H1 (cell line): ENCODE results near the gene PKP3. TPM values are rescaled to one million over a fixed set of nuclear protein-coding genes. Genes with fewer than 3 reads are reported as not detected.

ENCODE experiments used
- BCL11A ChIP-seq, 2 experiments: IDR thresholded peaks; one replicate each; pipeline ENCODE4 v1.6.1; 2011; ENCODE audit warnings: low read depth in 2 of 2, low read length in 2 of 2, mild to moderate bottlenecking in 2 of 2
- EGR1 ChIP-seq: IDR thresholded peaks from 2 replicates; pipeline ENCODE4 v1.6.1; 2011; ENCODE audit warnings: low read depth, low read length, borderline replicate concordance
- FOSL1 ChIP-seq: IDR thresholded peaks from 2 replicates; pipeline ENCODE4 v1.6.1; 2011; ENCODE audit warnings: mild to moderate bottlenecking, low read depth, low read length, moderate library complexity; ENCODE audit not compliant: insufficient read depth
- PHF8 ChIP-seq: fragments of 200-600 bp; sonication (generic); conservative IDR thresholded peaks from 2 replicates; pipeline ENCODE4 v1.7.1; 2012; ENCODE audit warnings: low read depth, mild to moderate bottlenecking, inconsistent platforms, low read length, moderate library complexity
- RFX5 ChIP-seq: IDR thresholded peaks from 2 replicates; pipeline ENCODE4 v1.6.1; 2011; ENCODE audit warnings: low read depth, low read length, improper control_type of control experiment, borderline replicate concordance
- RXRA ChIP-seq: IDR thresholded peaks from 2 replicates; pipeline ENCODE4 v1.6.1; 2011; ENCODE audit warnings: low read depth, mild to moderate bottlenecking, low read length, moderate library complexity; ENCODE audit not compliant: insufficient read depth
- SIN3A ChIP-seq, 2 experiments: IDR thresholded peaks in 1 of 2; conservative IDR thresholded peaks in 1 of 2; 2 replicates each; pipeline ENCODE4 v1.6.1; 2011 to 2012; ENCODE audit warnings: low read length in 2 of 2, improper control_type of control experiment in 1 of 2, low read depth in 1 of 2, mild to moderate bottlenecking in 1 of 2
- SIX5 ChIP-seq: IDR thresholded peaks from 2 replicates; pipeline ENCODE4 v1.6.1; 2011; ENCODE audit warnings: mild to moderate bottlenecking, low read depth, low read length
- TBP ChIP-seq: IDR thresholded peaks from 2 replicates; pipeline ENCODE4 v1.6.1; 2011; ENCODE audit warnings: low read depth, low read length, improper control_type of control experiment
- polyA plus RNA-seq, 7 experiments: library from polyadenylated mRNA; depleted of rRNA in 3 of 7; stranded (reverse) in 5 of 7; unstranded in 2 of 7; fragments of >200 nt in 5 of 7; fragments of 200-250 nt in 2 of 7; gene quantifications; 1 replicate in 5 of 7; 2 replicates in 1 of 7; 4 replicates in 1 of 7; pipeline versions ENCODE4 v1.2.1 to v1.2.3, GENCODE V29; 2011 to 2013; ENCODE audit warnings: missing spikeins in 2 of 7, mixed read lengths in 2 of 7
- total RNA-seq: library from RNA; stranded (reverse); fragmentation: NEBNext Ultra II Directional; extraction: Animal tissue kit (Norgen Biotek cat#: 25700); gene quantifications from 2 replicates; pipeline ENCODE4 v1.2.1, GENCODE V29; 2021
- TF ChIP-seq, protein P1 (sequence below): fragments of 300-600 bp; sonication (generic); IDR thresholded peaks from 2 replicates; pipeline ENCODE4 v1.7.1; 2012; ENCODE audit warnings: low read length, moderate library complexity, mild to moderate bottlenecking, inconsistent platforms; ENCODE audit not compliant: insufficient replicate concordance

The PKP3 gene
- total and polyA plus RNA-seq, 2 of the 8 experiments (the other 6 are each of a cell fraction or from before 2014, with no cell fraction given): 16.7 to 28.7 TPM

DNA sequence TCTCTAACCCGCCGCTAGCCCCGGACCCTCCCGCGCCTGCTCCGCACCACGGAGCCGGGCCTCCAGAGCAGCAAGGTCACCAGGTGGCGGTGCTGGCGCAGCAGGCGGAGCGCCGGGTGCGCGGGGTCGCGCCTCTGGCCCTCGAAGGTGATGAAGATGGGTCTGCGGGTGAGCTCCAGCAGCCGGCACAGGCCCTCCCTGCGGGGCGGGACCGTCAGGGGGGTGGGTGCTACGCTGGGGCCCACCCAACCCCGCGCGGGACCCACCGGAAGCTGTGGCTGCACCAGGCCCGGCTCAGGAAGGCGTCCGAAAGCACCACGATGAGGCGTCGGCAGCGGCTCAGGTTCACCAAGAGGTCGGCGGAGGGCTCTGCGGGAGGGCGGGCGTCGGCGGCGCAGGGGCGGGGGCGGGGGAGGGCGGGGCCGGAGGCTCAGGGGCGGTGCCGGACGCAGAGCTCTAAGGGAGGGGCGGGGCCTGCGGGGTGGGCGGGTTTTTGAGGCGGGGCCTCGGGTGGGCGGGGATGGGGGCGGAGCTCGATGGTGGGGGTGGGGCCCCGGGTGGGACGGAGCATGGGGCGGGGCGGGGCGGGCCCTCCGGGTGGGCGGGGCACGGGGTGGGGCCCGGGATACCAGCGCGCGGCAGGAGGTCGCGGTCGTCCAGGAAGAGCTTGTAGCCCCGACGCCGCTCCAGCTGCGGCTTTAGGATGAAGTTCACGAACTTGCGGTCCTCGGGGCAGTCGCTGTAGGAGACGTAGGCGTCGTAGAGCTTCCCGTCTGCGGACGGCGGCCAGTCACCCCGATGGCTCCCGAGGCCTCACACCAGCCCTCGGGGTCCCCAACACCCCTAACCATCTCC is 13.0 kb downstream of the PKP3 start (continued):
- TF ChIP-seq RXRA (0 out of 2 replicates have a peak, but pooled peaks have one; percentile 19), FOSL1 (no peak), SIN3A (conservative IDR thresholded peaks at IDR 0.05 in 1 of 2, IDR thresholded peaks at IDR 0.05 in 1 of 2; ENCODE audit: low read depth in 1 of 2, low read length in 2 of 2) (no peak), BCL11A (IDR thresholded peaks at IDR 0.05; ENCODE audit: low read depth in 2 of 2, low read length in 2 of 2) (no peak), SIX5 (no peak), EGR1 (no peak), PHF8 (no peak), RFX5 (no peak), TBP (no peak)
- TF ChIP-seq, protein P1, sequence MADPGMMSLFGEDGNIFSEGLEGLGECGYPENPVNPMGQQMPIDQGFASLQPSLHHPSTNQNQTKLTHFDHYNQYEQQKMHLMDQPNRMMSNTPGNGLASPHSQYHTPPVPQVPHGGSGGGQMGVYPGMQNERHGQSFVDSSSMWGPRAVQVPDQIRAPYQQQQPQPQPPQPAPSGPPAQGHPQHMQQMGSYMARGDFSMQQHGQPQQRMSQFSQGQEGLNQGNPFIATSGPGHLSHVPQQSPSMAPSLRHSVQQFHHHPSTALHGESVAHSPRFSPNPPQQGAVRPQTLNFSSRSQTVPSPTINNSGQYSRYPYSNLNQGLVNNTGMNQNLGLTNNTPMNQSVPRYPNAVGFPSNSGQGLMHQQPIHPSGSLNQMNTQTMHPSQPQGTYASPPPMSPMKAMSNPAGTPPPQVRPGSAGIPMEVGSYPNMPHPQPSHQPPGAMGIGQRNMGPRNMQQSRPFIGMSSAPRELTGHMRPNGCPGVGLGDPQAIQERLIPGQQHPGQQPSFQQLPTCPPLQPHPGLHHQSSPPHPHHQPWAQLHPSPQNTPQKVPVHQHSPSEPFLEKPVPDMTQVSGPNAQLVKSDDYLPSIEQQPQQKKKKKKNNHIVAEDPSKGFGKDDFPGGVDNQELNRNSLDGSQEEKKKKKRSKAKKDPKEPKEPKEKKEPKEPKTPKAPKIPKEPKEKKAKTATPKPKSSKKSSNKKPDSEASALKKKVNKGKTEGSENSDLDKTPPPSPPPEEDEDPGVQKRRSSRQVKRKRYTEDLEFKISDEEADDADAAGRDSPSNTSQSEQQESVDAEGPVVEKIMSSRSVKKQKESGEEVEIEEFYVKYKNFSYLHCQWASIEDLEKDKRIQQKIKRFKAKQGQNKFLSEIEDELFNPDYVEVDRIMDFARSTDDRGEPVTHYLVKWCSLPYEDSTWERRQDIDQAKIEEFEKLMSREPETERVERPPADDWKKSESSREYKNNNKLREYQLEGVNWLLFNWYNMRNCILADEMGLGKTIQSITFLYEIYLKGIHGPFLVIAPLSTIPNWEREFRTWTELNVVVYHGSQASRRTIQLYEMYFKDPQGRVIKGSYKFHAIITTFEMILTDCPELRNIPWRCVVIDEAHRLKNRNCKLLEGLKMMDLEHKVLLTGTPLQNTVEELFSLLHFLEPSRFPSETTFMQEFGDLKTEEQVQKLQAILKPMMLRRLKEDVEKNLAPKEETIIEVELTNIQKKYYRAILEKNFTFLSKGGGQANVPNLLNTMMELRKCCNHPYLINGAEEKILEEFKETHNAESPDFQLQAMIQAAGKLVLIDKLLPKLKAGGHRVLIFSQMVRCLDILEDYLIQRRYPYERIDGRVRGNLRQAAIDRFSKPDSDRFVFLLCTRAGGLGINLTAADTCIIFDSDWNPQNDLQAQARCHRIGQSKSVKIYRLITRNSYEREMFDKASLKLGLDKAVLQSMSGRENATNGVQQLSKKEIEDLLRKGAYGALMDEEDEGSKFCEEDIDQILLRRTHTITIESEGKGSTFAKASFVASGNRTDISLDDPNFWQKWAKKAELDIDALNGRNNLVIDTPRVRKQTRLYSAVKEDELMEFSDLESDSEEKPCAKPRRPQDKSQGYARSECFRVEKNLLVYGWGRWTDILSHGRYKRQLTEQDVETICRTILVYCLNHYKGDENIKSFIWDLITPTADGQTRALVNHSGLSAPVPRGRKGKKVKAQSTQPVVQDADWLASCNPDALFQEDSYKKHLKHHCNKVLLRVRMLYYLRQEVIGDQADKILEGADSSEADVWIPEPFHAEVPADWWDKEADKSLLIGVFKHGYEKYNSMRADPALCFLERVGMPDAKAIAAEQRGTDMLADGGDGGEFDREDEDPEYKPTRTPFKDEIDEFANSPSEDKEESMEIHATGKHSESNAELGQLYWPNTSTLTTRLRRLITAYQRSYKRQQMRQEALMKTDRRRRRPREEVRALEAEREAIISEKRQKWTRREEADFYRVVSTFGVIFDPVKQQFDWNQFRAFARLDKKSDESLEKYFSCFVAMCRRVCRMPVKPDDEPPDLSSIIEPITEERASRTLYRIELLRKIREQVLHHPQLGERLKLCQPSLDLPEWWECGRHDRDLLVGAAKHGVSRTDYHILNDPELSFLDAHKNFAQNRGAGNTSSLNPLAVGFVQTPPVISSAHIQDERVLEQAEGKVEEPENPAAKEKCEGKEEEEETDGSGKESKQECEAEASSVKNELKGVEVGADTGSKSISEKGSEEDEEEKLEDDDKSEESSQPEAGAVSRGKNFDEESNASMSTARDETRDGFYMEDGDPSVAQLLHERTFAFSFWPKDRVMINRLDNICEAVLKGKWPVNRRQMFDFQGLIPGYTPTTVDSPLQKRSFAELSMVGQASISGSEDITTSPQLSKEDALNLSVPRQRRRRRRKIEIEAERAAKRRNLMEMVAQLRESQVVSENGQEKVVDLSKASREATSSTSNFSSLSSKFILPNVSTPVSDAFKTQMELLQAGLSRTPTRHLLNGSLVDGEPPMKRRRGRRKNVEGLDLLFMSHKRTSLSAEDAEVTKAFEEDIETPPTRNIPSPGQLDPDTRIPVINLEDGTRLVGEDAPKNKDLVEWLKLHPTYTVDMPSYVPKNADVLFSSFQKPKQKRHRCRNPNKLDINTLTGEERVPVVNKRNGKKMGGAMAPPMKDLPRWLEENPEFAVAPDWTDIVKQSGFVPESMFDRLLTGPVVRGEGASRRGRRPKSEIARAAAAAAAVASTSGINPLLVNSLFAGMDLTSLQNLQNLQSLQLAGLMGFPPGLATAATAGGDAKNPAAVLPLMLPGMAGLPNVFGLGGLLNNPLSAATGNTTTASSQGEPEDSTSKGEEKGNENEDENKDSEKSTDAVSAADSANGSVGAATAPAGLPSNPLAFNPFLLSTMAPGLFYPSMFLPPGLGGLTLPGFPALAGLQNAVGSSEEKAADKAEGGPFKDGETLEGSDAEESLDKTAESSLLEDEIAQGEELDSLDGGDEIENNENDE: no peak
